GM20431 (cell line): ENCODE results near the gene KCNA10.

Source experiments
- in situ Hi-C: fragments of 300-500 bp; cut with MseI, MboI; formaldehyde crosslinking; loops from one replicate; pipeline ENCODE4 v1.15.0; 2020; ENCODE audit warnings: low sequenced_read_pairs; ENCODE audit not compliant: unreplicated experiment

Gene KCNA10

GRCh38 chr1:110502402-110503151 lies 16.4 kb downstream of the KCNA10 start:
- in situ Hi-C loops: no loop called here

GRCh38 chr1:110501488-110502132 lies 17.4 kb downstream of the KCNA10 start:
- in situ Hi-C loops: no loop called here

- in situ Hi-C loops: no loop called here
These were observed 20.7 kb downstream of the KCNA10 start for GRCh38 chr1:110498270-110498669.

GRCh38 chr1:110495926-110496600 lies 22.9 kb downstream of the KCNA10 start:
- in situ Hi-C loops: no loop called here

GRCh38 chr1:110494522-110495406 lies 24.2 kb downstream of the KCNA10 start:
- in situ Hi-C loops: no loop called here

GRCh38 chr1:110494036-110494435 lies 24.9 kb downstream of the KCNA10 start:
- in situ Hi-C loops: no loop called here

- in situ Hi-C loops: no loop called here
These were observed 25.8 kb downstream of the KCNA10 start for GRCh38 chr1:110493059-110493699.

GRCh38 chr1:110492573-110492972 lies 26.4 kb downstream of the KCNA10 start:
- in situ Hi-C loops: no loop called here

- in situ Hi-C loops: no loop called here
These were observed 28.1 kb downstream of the KCNA10 start for GRCh38 chr1:110490791-110491451.

GRCh38 chr1:110489973-110490542 lies 28.9 kb downstream of the KCNA10 start:
- in situ Hi-C loops: no loop called here

- in situ Hi-C loops: no loop called here
These were observed 29.6 kb downstream of the KCNA10 start for GRCh38 chr1:110489406-110489805.

- in situ Hi-C loops: no loop called here
These were observed 30.1 kb downstream of the KCNA10 start for GRCh38 chr1:110488867-110489266.

GRCh38 chr1:110488161-110488560 lies 30.8 kb downstream of the KCNA10 start:
- in situ Hi-C loops: no loop called here

- in situ Hi-C loops: no loop called here
These were observed 31.2 kb downstream of the KCNA10 start for GRCh38 chr1:110487726-110488125.

GRCh38 chr1:110485725-110486124 lies 33.2 kb downstream of the KCNA10 start:
- in situ Hi-C loops: no loop called here

GRCh38 chr1:110484801-110485200 lies 34.2 kb downstream of the KCNA10 start:
- in situ Hi-C loops: no loop called here

GRCh38 chr1:110483308-110483685 lies 35.7 kb downstream of the KCNA10 start:
- in situ Hi-C loops: no loop called here

GRCh38 chr1:110482662-110483307 lies 36.2 kb downstream of the KCNA10 start:
- in situ Hi-C loops: no loop called here
